GM12801 (cell line): ENCODE measurements around the gene EFNA5.

Experiments used
- CTCF ChIP-seq: IDR thresholded peaks from one replicate; pipeline ENCODE4 v1.5.1; 2011; ENCODE audit warnings: control low read depth; ENCODE audit not compliant: insufficient read length; ENCODE audit errors: extremely low read depth

The EFNA5 gene

GRCh38 chr5:107636555-107636954 is 34.2 kb downstream of the EFNA5 start:
- no peak for TF ChIP-seq CTCF

- TF ChIP-seq CTCF = no peak
Measured at GRCh38 chr5:107636068-107636467, 34.7 kb downstream of the EFNA5 start.

GRCh38 chr5:107634981-107635848 is 35.5 kb downstream of the EFNA5 start:
- TF ChIP-seq CTCF = no peak

- TF ChIP-seq CTCF = no peak
Measured at GRCh38 chr5:107633171-107633901, 37.4 kb downstream of the EFNA5 start.

- no peak for TF ChIP-seq CTCF
Measured at GRCh38 chr5:107631805-107632362, 38.9 kb downstream of the EFNA5 start.

- no peak for TF ChIP-seq CTCF
Measured at GRCh38 chr5:107630184-107630583, 40.6 kb downstream of the EFNA5 start.

GRCh38 chr5:107624235-107624634 is 46.5 kb downstream of the EFNA5 start:
- no peak for TF ChIP-seq CTCF
